Colonic mucosa (tissue), 4 donors: Measurements from ENCODE around the gene PFKP. TPM values are rescaled to one million over a fixed set of nuclear protein-coding genes. Genes with fewer than 3 reads are reported as not detected.

Source experiments
- DNase-seq: peaks from one replicate; pipeline ENCODE4 v3.0.0-alpha.2; 2020
- H3K27ac ChIP-seq: fragments of 200-600 bp; one replicate; pipeline ENCODE4 v1.8.0; 2021
- H3K27me3 ChIP-seq: fragments of 200-600 bp; one replicate; pipeline ENCODE4 v1.8.0; 2021
- H3K36me3 ChIP-seq: fragments of 200-600 bp; one replicate; pipeline ENCODE4 v1.8.0; 2021
- H3K4me1 ChIP-seq: fragments of 200-600 bp; one replicate; pipeline ENCODE4 v1.8.0; 2021; ENCODE audit warnings: mild to moderate bottlenecking
- H3K4me3 ChIP-seq: fragments of 200-600 bp; one replicate; pipeline ENCODE4 v1.8.0; 2021
- H3K9ac ChIP-seq, 2 donors: one replicate each; pipeline ENCODE4 v1.7.0; 2013; ENCODE audit warnings: control low read depth in 2 of 2, low read depth in 2 of 2, low read length in 2 of 2
- H3K9me3 ChIP-seq: fragments of 200-600 bp; one replicate; pipeline ENCODE4 v1.8.0; 2021
- intact Hi-C: fragments of 100-400 bp; cut with DNase I; formaldehyde crosslinking; loops from one replicate; pipeline ENCODE4 v1.14.1; 2022
- total RNA-seq, 2 donors: library from RNA; stranded (reverse); fragmentation: NEBNext Ultra II Directional in 1 of 2; extraction: Animal tissue kit (Norgen Biotek cat#: 25700) in 1 of 2; gene quantifications; one replicate each; pipeline ENCODE4 v1.2.1, GENCODE V29; 2021
- TF ChIP-seq, protein P1 (sequence below): fragments of 200-600 bp; IDR thresholded peaks from one replicate; pipeline ENCODE4 v1.8.0; 2022; ENCODE audit warnings: antibody characterized with exemption, mild to moderate bottlenecking
- donor health status: healthy.
- donor health status: DM: no; HTN: no; CAD: no.
- donor health status: DM: no; HTN: no; CAD: no.

The PFKP gene
- total RNA-seq, 2 donors from 2014 or later: 134 to 209 TPM

DNA sequence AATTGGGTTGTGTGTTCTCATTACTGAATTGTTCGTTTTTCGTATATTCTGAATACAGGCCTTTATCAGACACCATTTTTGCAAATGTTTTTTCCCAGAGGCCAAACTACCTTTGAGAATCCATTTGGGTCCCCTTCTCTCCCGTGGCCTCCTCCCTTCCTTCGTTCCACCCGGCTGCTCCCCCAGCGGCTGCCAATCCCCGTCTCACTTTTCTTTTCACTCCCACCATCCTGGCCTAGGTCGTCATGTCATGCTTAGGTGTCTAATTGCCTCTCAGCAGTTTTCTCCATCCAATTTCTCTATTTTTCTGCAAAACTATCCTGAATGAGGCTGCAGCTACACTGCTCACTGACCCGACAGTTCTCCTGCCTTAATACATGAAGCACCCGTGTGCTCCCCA, 87.3 kb downstream of the PFKP start:
- Histone ChIP-seq H3K9me3 (no peaks in the 10 kb centered on the region), H3K9ac (no peak overlapping the region), H3K27ac (no peak overlapping the region), H3K4me1 (no peaks in the 10 kb centered on the region), H3K36me3 (no peaks in the 10 kb centered on the region), H3K27me3 (no peaks in the 10 kb centered on the region), H3K4me3 (no peak overlapping the region)
- TF ChIP-seq, protein P1, sequence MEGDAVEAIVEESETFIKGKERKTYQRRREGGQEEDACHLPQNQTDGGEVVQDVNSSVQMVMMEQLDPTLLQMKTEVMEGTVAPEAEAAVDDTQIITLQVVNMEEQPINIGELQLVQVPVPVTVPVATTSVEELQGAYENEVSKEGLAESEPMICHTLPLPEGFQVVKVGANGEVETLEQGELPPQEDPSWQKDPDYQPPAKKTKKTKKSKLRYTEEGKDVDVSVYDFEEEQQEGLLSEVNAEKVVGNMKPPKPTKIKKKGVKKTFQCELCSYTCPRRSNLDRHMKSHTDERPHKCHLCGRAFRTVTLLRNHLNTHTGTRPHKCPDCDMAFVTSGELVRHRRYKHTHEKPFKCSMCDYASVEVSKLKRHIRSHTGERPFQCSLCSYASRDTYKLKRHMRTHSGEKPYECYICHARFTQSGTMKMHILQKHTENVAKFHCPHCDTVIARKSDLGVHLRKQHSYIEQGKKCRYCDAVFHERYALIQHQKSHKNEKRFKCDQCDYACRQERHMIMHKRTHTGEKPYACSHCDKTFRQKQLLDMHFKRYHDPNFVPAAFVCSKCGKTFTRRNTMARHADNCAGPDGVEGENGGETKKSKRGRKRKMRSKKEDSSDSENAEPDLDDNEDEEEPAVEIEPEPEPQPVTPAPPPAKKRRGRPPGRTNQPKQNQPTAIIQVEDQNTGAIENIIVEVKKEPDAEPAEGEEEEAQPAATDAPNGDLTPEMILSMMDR: no peak
- no peak for DNase-seq
- intact Hi-C loops: no loop called here

DNA sequence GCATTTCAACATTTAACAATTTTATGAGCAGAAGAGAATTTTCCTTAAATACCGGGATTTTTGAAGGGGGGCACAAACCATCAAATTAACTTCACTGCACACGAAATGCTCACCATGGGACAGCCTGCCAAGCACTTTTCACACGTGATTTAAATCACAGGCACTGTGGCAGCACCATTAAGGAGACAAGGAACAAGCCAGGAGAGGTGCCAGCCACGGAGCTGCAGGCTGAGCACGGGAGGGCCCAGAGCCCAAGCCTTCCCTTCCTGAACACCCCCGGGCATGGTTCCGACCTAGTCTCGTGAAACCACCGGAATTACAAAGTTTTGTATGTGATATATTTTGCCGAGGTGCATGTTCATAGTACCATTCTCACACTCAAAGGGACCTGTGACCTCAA, 91.8 kb downstream of the PFKP start:
- Histone ChIP-seq H3K9ac (no peak overlapping the region), H3K4me1 (no peaks in the 10 kb centered on the region), H3K9me3 (no peaks in the 10 kb centered on the region), H3K36me3 (peaks cover under 1% of the 10 kb centered on the region), H3K27ac (no peak overlapping the region), H3K27me3 (no peaks in the 10 kb centered on the region), H3K4me3 (no peak overlapping the region)
- DNase-seq: no peak
- TF ChIP-seq, protein P1: no peak
- intact Hi-C loops: no loop called here

DNA sequence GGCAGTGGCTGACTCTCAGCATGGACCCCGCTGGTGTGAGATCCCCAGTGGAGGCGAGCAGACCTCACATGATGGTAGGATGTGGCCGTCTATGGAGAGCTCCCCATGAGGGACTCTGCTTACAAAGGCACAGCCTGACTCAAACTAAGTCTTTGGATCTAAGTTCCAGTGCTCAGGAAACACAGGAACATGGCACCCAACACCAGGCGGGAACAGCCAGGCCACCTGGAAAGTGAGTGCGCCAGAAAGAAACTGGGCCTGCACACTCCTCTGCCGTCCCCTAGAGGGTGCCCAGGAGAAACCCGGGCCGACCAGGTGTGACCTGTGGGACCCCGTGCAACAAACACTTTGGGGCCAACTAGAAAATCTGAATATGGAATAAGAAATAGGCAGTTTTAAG, 95.2 kb downstream of the PFKP start:
- no peaks in the 10 kb centered on the region for H3K27me3 ChIP-seq
- H3K4me1 ChIP-seq: no peaks in the 10 kb centered on the region
- H3K9me3 ChIP-seq: no peaks in the 10 kb centered on the region
- H3K36me3 ChIP-seq: peaks cover 6% of the 10 kb centered on the region
- H3K4me3 ChIP-seq: no peak overlapping the region
- H3K27ac ChIP-seq: no peak overlapping the region
- DNase-seq: no peak
- H3K9ac ChIP-seq: no peak overlapping the region
- intact Hi-C loops: no loop called here
- TF ChIP-seq, protein P1: no peak

DNA sequence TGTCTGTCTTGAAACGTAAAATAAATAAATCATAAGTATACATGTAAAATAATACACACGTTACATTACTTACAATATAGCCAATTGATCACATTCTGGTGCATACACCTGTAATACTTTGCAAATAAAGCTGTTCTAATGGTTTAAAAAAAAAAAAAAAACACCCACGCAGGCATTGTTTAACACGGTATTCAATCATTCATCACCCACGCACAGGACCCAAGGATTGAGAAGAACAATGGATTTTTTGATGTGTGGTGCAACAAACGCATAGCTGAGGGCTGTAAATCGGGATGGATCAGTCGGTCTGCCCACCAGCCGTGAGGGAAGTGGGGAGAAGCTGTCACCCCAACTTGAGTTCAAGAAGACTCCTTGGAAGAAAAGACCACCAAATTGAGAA, 96.5 kb downstream of the PFKP start:
- Histone ChIP-seq H3K9me3 (no peaks in the 10 kb centered on the region), H3K27ac (no peak overlapping the region), H3K4me1 (no peaks in the 10 kb centered on the region), H3K9ac (no peak overlapping the region), H3K4me3 (no peak overlapping the region), H3K36me3 (peaks cover 6% of the 10 kb centered on the region), H3K27me3 (no peaks in the 10 kb centered on the region)
- intact Hi-C loops: no loop called here
- TF ChIP-seq, protein P1: no peak
- no peak for DNase-seq

DNA sequence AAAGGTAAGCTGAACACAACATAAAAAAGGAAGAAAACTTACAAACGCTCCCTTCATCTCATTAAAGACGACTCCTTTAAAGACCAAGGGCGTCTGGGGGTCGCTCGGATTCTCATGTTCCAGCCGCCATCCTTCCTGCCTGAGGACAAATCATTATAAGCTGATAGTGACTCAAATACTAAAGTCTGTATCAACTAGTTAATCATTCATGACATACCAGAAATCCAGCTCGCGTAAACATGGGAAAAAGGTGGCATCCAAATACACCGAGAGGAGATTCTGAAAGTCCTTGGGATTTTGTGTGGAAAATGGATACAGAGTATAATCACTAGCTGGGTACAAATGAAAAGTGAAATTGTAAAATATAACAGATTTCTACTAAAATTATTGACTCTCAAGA, 97.8 kb downstream of the PFKP start:
- intact Hi-C loops: no loop called here
- H3K27ac ChIP-seq: no peak overlapping the region
- no peak overlapping the region for H3K4me3 ChIP-seq
- no peak for DNase-seq
- H3K9me3 ChIP-seq: no peaks in the 10 kb centered on the region
- no peaks in the 10 kb centered on the region for H3K27me3 ChIP-seq
- TF ChIP-seq, protein P1: no peak
- no peaks in the 10 kb centered on the region for H3K4me1 ChIP-seq
- H3K36me3 ChIP-seq: peaks cover 6% of the 10 kb centered on the region
- no peak overlapping the region for H3K9ac ChIP-seq
